Kidney (tissue), 14 donors: ENCODE results near the gene TAB2. TPM values are rescaled to one million over a fixed set of nuclear protein-coding genes. Genes with fewer than 3 reads are reported as not detected.
"Not testable (repeated sequence)": the region's sequence is repeated elsewhere in the genome, so short reads cannot be mapped to it uniquely, and the experiment has no call there.

Source experiments
- DNase-seq, 5 donors: peaks; one replicate each; pipeline ENCODE4 v3.0.0-alpha.2; 2013 to 2020
- FAIRE-seq: peaks from 2 replicates; lab custom pipeline; 2012; peaks lifted over from hg19 to GRCh38; lab: Jason Lieb, UNC
- H3K27ac ChIP-seq, 2 donors: one replicate each; pipeline ENCODE4 v1.7.0; 2013; ENCODE audit warnings: low read depth in 2 of 2, low read length in 2 of 2, inconsistent platforms in 1 of 2
- H3K27me3 ChIP-seq: one replicate; pipeline ENCODE4 v1.7.1; 2013; ENCODE audit warnings: low read length, inconsistent platforms; ENCODE audit not compliant: control insufficient read depth, insufficient read depth
- H3K36me3 ChIP-seq, 3 donors: one replicate each; pipeline versions ENCODE4 v1.7.0 to v1.7.1; 2013; ENCODE audit warnings: low read length in 3 of 3, control low read depth in 1 of 3, inconsistent platforms in 1 of 3; ENCODE audit not compliant: insufficient read depth in 3 of 3, control insufficient read depth in 2 of 3
- H3K4me1 ChIP-seq, 3 donors: one replicate each; pipeline versions ENCODE4 v1.7.0 to v1.7.1; 2013; ENCODE audit warnings: low read length in 3 of 3, inconsistent platforms in 1 of 3, low read depth in 1 of 3; ENCODE audit not compliant: control insufficient read depth in 2 of 3, insufficient read depth in 2 of 3
- H3K4me3 ChIP-seq, 3 donors: one replicate each; pipeline versions ENCODE4 v1.7.0 to v1.8.1; 2013; ENCODE audit warnings: low read length in 3 of 3, control low read depth in 1 of 3, inconsistent platforms in 1 of 3
- H3K9ac ChIP-seq, 3 donors: one replicate each; pipeline versions ENCODE4 v1.7.0 to v1.7.1; 2013; ENCODE audit warnings: low read length in 3 of 3, control low read depth in 1 of 3, inconsistent platforms in 1 of 3
- H3K9me3 ChIP-seq, 3 donors: one replicate each; pipeline versions ENCODE4 v1.7.0 to v1.7.1; 2013; ENCODE audit warnings: low read length in 3 of 3, control low read depth in 1 of 3, inconsistent platforms in 1 of 3; ENCODE audit not compliant: control insufficient read depth in 2 of 3, insufficient read depth in 1 of 3
- intact Hi-C: fragments of 100-400 bp; cut with DNase I; formaldehyde crosslinking; loops from one replicate; pipeline ENCODE4 v1.11.1; 2022
- polyA plus RNA-seq: library from polyadenylated mRNA; stranded (reverse); fragments of 350-450 nt; fragmentation: Illumina TruSeq; extraction: RNeasy Lipid Tissue Mini Kit (QIAGEN cat#74804); gene quantifications from one replicate; pipeline ENCODE4 v1.2.3, GENCODE V29; 2014; ENCODE audit warnings: low read depth, low replicate concordance; ENCODE audit not compliant: insufficient read depth
- total RNA-seq: library from RNA; stranded (reverse); fragmentation: NEBNext Ultra II Directional; extraction: Animal tissue kit (Norgen Biotek cat#: 25700); gene quantifications from one replicate; pipeline ENCODE4 v1.2.1, GENCODE V29; 2021
- TF ChIP-seq, protein P1 (sequence below): IDR thresholded peaks from 3 replicates; pipeline ENCODE4 v1.5.1; 2012; ENCODE audit warnings: mild to moderate bottlenecking, moderate library complexity, borderline replicate concordance; ENCODE audit not compliant: insufficient read depth; ENCODE audit errors: extremely low read depth
- donor health status: control.
- donor health status: control.
- donor health status: control.
- donor health status: control.
- donor health status: control.
- donor health status: DM: yes; HTN: yes; CAD: no.
- donor health status: Normal renal cell carcinoma (clear cell type).

TAB2 gene
- total and polyA plus RNA-seq, 2 donors from 2014 or later, result 23.2 to 50.1 TPM

DNA sequence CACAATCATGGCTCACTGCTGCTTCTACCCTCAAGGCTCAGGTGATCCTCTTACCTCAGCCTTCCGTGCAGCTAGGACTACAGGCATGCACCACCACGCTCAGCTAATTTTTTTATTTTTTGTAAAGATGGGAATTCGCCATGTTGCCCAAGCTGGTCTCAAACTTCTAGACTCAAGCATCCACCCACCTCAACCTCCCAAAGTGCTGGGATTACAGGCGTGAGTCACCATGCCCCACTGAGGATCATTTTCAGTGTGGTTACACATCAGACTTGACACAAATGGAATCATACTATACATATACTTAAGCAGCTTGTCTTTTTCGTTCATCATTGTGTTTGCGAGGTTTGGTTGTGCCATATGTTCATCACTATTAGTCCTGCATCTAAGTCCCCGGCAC lies 140.7 kb downstream of the TAB2 start:
- Histone ChIP-seq H3K27ac (no peak overlapping the region), H3K9me3 (no peaks in the 10 kb centered on the region), H3K36me3 (peaks cover 0 to 2% (median 0%) of the 10 kb centered on the region in 3 donors), H3K4me1 (peaks cover 0 to 18% (median 17%) of the 10 kb centered on the region in 3 donors), H3K4me3 (no peak overlapping the region), H3K9ac (no peak overlapping the region), H3K27me3 (no peaks in the 10 kb centered on the region)
- TF ChIP-seq, protein P1, sequence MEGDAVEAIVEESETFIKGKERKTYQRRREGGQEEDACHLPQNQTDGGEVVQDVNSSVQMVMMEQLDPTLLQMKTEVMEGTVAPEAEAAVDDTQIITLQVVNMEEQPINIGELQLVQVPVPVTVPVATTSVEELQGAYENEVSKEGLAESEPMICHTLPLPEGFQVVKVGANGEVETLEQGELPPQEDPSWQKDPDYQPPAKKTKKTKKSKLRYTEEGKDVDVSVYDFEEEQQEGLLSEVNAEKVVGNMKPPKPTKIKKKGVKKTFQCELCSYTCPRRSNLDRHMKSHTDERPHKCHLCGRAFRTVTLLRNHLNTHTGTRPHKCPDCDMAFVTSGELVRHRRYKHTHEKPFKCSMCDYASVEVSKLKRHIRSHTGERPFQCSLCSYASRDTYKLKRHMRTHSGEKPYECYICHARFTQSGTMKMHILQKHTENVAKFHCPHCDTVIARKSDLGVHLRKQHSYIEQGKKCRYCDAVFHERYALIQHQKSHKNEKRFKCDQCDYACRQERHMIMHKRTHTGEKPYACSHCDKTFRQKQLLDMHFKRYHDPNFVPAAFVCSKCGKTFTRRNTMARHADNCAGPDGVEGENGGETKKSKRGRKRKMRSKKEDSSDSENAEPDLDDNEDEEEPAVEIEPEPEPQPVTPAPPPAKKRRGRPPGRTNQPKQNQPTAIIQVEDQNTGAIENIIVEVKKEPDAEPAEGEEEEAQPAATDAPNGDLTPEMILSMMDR, result no peak
- DNase-seq, result no peak
- intact Hi-C loops, result no loop called here
- no peak for FAIRE-seq

DNA sequence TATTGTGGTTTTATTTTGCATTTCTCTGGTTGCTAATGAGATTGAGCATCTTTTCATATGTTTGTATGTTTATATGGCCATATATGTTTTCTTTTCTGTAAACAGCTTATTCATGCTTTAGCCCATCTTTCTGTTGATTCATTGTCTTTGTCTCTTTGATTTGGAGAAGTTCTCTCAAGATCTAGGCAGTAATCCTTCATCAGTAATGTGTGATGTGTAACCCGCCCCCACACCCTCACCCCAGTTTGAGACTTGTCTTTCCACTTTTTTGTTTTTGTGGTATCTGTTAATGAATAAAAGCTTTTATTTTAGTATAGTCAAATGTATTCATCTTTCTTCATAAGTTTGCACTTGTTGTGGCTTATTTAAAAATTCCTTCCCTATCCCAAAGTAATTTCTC lies 141.3 kb downstream of the TAB2 start:
- intact Hi-C loops, result no loop called here
- H3K4me1 ChIP-seq, result peaks cover 0 to 14% (median 12%) of the 10 kb centered on the region in 3 donors
- H3K9me3 ChIP-seq, result no peaks in the 10 kb centered on the region
- TF ChIP-seq, protein P1, result no peak
- peaks cover 0 to 2% (median 0%) of the 10 kb centered on the region in 3 donors for H3K36me3 ChIP-seq
- FAIRE-seq, result no peak
- no peaks in the 10 kb centered on the region for H3K27me3 ChIP-seq
- DNase-seq, result no peak
- no peak overlapping the region for H3K27ac ChIP-seq
- H3K4me3 ChIP-seq, result no peak overlapping the region
- no peak overlapping the region for H3K9ac ChIP-seq

DNA sequence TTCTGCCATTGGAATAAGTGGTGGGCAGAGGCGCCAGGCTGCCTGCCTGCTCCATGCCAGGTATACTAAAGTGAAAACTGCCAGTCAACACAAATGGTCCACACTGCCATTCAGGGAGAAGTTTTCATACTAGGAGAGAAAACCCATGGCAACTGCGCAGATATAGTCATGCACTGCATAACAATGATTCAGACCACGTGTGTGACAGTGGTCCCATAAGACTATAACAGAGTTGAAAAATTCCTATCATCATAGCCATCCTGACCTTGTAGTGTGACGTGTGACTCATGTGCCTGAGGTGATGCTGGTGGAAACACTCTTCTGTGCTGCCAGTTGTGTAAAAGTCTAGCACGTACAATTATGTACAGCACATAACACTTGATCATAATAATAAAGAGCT lies 142.2 kb downstream of the TAB2 start:
- intact Hi-C loops, result no loop called here

DNA sequence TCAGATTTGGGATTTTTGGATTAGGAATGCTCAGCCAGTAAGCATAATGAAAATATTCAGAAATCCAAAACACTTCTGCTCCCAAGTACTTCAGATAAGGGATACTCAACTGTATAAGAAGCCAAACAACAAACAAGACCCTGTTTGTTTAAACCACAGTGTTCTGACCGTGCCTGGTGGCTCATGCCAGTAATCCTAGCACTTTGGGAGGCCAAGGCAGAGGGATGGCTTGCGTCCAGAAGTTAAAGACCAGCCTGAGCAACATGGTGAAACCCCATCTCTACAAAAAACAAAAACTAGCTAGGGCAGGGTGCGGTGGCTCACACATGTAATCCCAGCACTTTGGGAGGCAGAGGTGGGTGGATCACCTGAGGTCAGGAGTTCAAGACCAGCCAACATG lies 142.7 kb downstream of the TAB2 start:
- intact Hi-C loops, H3K27me3 ChIP-seq, H3K27ac ChIP-seq, H3K36me3 ChIP-seq, H3K9me3 ChIP-seq, H3K4me1 ChIP-seq, FAIRE-seq, H3K4me3 ChIP-seq, H3K9ac ChIP-seq, DNase-seq: not testable (repeated sequence)

More for the DNA sequence above, 142.2 kb downstream of the TAB2 start:
- Histone ChIP-seq H3K4me3 (no peak overlapping the region), H3K27me3 (no peaks in the 10 kb centered on the region), H3K27ac (no peak overlapping the region), H3K4me1 (peaks cover 0 to 7% (median 3%) of the 10 kb centered on the region in 3 donors), H3K9ac (no peak overlapping the region), H3K36me3 (peaks cover 0 to 2% (median 0%) of the 10 kb centered on the region in 3 donors), H3K9me3 (no peaks in the 10 kb centered on the region)
- DNase-seq, result no peak
- FAIRE-seq, result no peak
- TF ChIP-seq, protein P1, result no peak

Other genes with a start within 250 kb of the TAB2 start
- gene SUMO4, start 82.5 kb downstream of the TAB2 start, total RNA-seq, result 1.9 TPM
- gene SUMO4, start 82.5 kb downstream of the TAB2 start, polyA plus RNA-seq, result not detected
- gene ZC3H12D, start 167.3 kb downstream of the TAB2 start, total RNA-seq, result 3.7 TPM
- 0.82 TPM for gene ZC3H12D, start 167.3 kb downstream of the TAB2 start, polyA plus RNA-seq
- 30.1 TPM for gene PPIL4, start 228.3 kb downstream of the TAB2 start, total RNA-seq
- gene PPIL4, start 228.3 kb downstream of the TAB2 start, polyA plus RNA-seq, result 18.0 TPM
- gene GINM1, start 248.7 kb downstream of the TAB2 start, total RNA-seq, result 58.9 TPM
- gene GINM1, start 248.7 kb downstream of the TAB2 start, polyA plus RNA-seq, result 81.7 TPM